ENCODE measurements around the gene SPDYE4.

DNA sequence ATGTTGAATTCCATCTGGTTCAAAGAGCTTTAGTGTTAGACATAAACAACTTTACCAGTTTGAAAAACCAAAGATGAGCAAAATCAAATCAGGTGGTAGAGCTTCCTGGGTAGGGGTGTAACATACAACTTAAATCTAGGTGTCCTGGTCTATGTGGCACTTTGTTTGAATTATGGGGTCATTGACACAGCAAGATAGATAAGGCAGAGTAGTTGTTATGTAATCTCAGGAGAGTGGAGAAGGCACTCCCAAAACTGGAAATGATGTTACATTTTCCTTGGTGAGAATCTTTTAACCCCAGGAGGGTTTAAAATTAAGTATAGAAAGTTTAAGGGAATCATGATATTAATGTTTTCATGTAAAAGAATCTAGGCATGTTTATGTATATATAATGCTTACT is 45.6 kb downstream of the SPDYE4 start:
- TF ChIP-seq, protein P1, sequence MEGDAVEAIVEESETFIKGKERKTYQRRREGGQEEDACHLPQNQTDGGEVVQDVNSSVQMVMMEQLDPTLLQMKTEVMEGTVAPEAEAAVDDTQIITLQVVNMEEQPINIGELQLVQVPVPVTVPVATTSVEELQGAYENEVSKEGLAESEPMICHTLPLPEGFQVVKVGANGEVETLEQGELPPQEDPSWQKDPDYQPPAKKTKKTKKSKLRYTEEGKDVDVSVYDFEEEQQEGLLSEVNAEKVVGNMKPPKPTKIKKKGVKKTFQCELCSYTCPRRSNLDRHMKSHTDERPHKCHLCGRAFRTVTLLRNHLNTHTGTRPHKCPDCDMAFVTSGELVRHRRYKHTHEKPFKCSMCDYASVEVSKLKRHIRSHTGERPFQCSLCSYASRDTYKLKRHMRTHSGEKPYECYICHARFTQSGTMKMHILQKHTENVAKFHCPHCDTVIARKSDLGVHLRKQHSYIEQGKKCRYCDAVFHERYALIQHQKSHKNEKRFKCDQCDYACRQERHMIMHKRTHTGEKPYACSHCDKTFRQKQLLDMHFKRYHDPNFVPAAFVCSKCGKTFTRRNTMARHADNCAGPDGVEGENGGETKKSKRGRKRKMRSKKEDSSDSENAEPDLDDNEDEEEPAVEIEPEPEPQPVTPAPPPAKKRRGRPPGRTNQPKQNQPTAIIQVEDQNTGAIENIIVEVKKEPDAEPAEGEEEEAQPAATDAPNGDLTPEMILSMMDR (IDR thresholded peaks at IDR 0.05): no peak
- TF ChIP-seq POLR2A (IDR thresholded peaks at IDR 0.05): no peak
